ENCODE measurements around the gene CSRP3. TPM values are rescaled to one million over a fixed set of nuclear protein-coding genes. Genes with fewer than 3 reads are reported as not detected.
A peak's percentile ranks its signal among the peaks of the same experiment; 100 is the strongest.

The CSRP3 gene
- polyA plus RNA-seq, 6 donors from 2014 or later = not detected

DNA sequence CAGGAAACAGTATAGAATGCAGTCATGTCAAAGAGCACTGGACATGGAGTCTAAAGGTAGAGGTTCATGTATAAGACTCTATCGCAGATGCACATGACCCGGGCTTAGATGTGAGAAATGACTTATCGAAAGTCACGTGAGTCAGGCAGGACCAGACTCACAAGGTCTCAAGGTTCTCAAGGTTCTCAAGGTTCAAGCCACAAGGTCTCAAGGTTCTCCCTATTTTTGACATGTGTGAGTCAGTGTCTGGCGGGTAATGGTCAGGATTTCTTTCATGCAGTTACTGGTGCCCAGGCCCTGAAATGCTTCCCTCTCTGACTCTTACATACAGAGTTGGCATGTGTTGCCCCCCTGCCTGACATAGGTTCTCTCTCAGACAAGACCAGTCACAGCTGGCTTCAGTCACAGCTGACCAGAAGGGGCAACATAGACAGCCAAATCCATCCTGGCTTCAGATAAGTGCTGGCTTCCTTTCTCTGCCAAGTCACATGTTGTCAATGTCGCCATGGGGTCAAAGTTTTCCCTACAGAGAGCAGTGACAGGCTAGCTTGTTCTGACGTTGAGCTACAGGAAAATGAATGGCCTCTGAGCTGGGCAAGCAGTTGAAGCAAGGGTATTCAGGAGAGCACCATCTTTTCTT is 10.1 kb downstream of the CSRP3 start:
- Mint-ChIP-seq H3K27ac (no peak overlapping the region), H3K27me3 (no peaks in the 10 kb centered on the region), H3K4me3 (peak overlapping the region in 1 of 8 donors; percentile 64), H3K4me1 (no peaks in the 10 kb centered on the region), H3K9me3 (no peaks in the 10 kb centered on the region), H3K36me3 (no peaks in the 10 kb centered on the region)
- ATAC-seq (ENCODE audit: low read depth in 2 of 2) = no peak
- no peak for DNase-seq

DNA sequence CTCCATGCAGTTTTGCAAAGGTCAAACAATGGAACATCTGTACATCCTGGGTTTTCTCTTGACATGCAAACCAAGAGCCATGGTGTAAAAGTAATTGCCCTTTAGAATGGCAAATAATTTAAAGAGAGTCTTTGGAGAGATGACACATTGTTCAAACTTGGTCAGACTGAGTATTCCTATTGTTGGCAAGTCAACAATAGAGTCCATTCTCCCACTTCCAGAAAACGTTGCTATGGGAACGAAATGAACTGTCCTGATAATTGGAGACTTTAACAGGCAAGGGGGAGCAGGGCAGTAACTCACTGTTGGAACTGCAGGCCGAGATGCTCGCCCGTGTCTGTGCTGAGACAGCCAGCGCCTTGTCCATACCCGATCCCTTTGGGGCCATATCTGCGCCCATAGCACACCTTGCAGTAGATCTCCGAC is 13.9 kb downstream of the CSRP3 start:
- no peak for DNase-seq
- no peaks in the 10 kb centered on the region for H3K4me1 Mint-ChIP-seq
- H3K36me3 Mint-ChIP-seq = no peaks in the 10 kb centered on the region
- no peak overlapping the region for H3K27ac Mint-ChIP-seq
- no peak for ATAC-seq (ENCODE audit: low read depth in 2 of 2)
- no peaks in the 10 kb centered on the region for H3K27me3 Mint-ChIP-seq
- H3K9me3 Mint-ChIP-seq = no peaks in the 10 kb centered on the region
- no peak overlapping the region for H3K4me3 Mint-ChIP-seq

DNA sequence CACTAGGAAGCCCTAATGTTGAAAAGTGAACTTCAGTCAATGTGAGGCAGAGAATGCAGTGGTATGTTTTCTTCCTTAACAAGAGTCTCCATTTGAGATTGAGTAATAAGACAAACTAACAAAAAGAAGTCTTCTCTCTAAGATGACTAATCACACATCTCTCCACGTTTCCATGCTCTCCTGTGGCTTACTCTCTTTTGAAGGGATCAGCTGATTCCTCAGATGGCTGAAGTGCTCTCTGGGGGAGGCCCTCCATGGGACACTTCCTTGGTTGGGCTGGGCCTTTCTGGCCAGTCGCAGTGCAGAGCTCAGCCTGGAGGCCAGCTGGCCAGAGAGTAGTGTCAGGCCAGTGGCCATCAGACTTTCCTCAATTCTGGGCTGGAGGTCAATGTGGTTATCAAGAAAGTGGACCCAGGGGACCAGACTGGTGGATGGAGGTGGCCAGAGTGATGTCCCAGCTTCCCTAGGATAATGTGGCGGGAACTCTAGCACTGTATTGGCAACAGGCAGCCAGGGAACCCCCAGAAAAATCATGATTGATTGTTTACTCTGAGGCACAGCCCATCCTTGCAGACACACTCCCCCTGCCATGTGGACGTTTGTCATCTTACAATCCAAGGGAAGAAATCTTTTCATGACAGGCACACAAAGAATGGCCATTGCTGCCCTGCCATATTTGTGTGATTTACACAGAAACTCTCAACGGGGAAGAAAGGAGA is 14.5 kb downstream of the CSRP3 start:
- DNase-seq = no peak
- H3K36me3 Mint-ChIP-seq = no peaks in the 10 kb centered on the region
- peak overlapping the region in 1 of 8 donors; percentile 45 for H3K4me3 Mint-ChIP-seq
- H3K27me3 Mint-ChIP-seq = no peaks in the 10 kb centered on the region
- ATAC-seq (ENCODE audit: low read depth in 2 of 2) = no peak
- H3K9me3 Mint-ChIP-seq = no peaks in the 10 kb centered on the region
- no peak overlapping the region for H3K27ac Mint-ChIP-seq
- H3K4me1 Mint-ChIP-seq = no peaks in the 10 kb centered on the region

GRCh38 chr11:19185516-19186052 is 16.2 kb downstream of the CSRP3 start:
- no peaks in the 10 kb centered on the region for H3K27me3 Mint-ChIP-seq
- no peak for ATAC-seq (ENCODE audit: low read depth in 2 of 2)
- DNase-seq = no peak
- H3K4me1 Mint-ChIP-seq = no peaks in the 10 kb centered on the region
- H3K4me3 Mint-ChIP-seq = no peak overlapping the region
- H3K36me3 Mint-ChIP-seq = no peaks in the 10 kb centered on the region
- H3K27ac Mint-ChIP-seq = no peak overlapping the region
- no peaks in the 10 kb centered on the region for H3K9me3 Mint-ChIP-seq

- Mint-ChIP-seq H3K27ac (no peak overlapping the region), H3K4me1 (no peaks in the 10 kb centered on the region), H3K4me3 (no peak overlapping the region), H3K9me3 (no peaks in the 10 kb centered on the region), H3K27me3 (no peaks in the 10 kb centered on the region), H3K36me3 (no peaks in the 10 kb centered on the region)
- DNase-seq (no peak), ATAC-seq (ENCODE audit: low read depth in 2 of 2) (no peak)
These were observed 16.7 kb downstream of the CSRP3 start for GRCh38 chr11:19185036-19185435.

GRCh38 chr11:19183646-19184045 is 18.1 kb downstream of the CSRP3 start:
- no peak overlapping the region for H3K4me3 Mint-ChIP-seq
- ATAC-seq (ENCODE audit: low read depth in 2 of 2) (no peak), DNase-seq (no peak)
- peaks cover 0 to under 1% of the 10 kb centered on the region in 2 donors for H3K36me3 Mint-ChIP-seq
- H3K9me3 Mint-ChIP-seq = peaks cover 0 to 1% (median 0%) of the 10 kb centered on the region in 7 donors
- no peaks in the 10 kb centered on the region for H3K27me3 Mint-ChIP-seq
- H3K4me1 Mint-ChIP-seq = no peaks in the 10 kb centered on the region
- peak overlapping the region in 1 of 6 donors; percentile 71 for H3K27ac Mint-ChIP-seq

DNA sequence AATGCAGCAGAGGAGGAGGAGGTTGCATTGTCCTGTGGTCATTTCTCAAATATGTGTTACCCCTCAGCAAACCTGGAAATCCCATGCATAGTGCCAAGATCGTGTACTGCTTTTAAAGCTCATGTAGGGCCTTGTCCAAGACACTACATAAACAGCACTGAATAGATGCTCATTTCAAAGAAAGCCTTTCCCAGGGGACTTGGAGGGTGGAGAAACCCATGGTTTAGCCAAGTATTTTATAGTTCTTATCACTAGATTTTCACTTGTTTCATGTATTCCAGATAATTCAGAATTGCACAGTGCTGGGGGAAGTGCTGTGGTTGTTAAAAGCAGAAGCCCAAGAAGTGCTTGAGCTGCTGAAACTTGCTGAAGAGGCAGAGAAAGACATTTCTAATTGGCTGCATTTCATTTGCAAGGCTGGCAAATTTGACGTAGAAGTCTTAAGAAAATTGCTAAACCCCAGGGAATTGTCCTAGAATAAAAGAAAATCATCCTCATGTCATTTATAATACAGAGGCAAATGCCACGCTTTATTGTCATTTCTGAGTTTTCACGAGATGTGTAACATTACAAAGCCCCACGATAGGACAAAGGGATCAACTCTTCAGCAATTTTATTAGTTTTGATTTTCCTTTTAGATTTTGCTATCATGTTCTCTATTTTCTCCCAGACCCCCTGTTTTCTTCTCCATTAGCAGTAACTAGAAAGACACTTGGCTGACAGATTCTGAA is 20.1 kb downstream of the CSRP3 start:
- peak overlapping the region in 1 of 6 donors; percentile 25 for H3K27ac Mint-ChIP-seq
- DNase-seq (no peak), ATAC-seq (ENCODE audit: low read depth in 2 of 2) (no peak)
- H3K36me3 Mint-ChIP-seq = peaks cover 0 to 4% of the 10 kb centered on the region in 2 donors
- no peaks in the 10 kb centered on the region for H3K27me3 Mint-ChIP-seq
- no peak overlapping the region for H3K4me3 Mint-ChIP-seq
- no peaks in the 10 kb centered on the region for H3K4me1 Mint-ChIP-seq
- H3K9me3 Mint-ChIP-seq = peaks cover 0 to 5% (median 0%) of the 10 kb centered on the region in 7 donors

DNA sequence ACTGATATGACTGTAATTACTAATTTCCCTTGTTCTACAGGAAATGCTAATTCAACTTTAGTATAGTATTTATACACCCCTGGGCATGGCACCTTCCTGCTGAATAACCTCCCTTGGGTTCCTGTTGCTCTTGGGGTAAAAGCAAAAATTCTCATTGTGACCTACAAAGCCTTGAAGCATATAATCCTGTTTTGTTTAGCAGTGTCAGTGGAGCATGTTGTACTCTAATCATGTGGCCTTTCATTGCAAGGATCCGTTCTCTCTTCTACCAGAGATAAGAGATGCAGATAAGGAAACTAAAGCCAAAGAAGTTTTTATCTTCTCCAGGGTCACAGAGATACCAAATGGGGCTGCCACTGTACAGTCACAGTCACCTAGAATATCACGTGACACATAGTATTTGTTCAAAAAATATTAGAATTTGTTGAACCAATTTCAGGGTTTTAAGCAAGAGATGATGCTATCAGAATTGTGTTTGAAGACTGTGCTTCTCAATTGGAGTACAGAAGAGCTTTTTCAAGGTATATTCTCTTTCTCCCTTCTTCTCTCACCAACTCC is 25.1 kb downstream of the CSRP3 start:
- peaks cover 0 to 4% (median 0%) of the 10 kb centered on the region in 3 donors for H3K4me1 Mint-ChIP-seq
- peak overlapping the region in 2 of 6 donors; percentile 7 to 21 for H3K27ac Mint-ChIP-seq
- peaks cover 0 to 5% (median 0%) of the 10 kb centered on the region in 7 donors for H3K9me3 Mint-ChIP-seq
- H3K27me3 Mint-ChIP-seq = no peaks in the 10 kb centered on the region
- DNase-seq (no peak), ATAC-seq (ENCODE audit: low read depth in 2 of 2) (no peak)
- no peak overlapping the region for H3K4me3 Mint-ChIP-seq
- H3K36me3 Mint-ChIP-seq = peaks cover 24 to 28% of the 10 kb centered on the region in 2 donors

DNA sequence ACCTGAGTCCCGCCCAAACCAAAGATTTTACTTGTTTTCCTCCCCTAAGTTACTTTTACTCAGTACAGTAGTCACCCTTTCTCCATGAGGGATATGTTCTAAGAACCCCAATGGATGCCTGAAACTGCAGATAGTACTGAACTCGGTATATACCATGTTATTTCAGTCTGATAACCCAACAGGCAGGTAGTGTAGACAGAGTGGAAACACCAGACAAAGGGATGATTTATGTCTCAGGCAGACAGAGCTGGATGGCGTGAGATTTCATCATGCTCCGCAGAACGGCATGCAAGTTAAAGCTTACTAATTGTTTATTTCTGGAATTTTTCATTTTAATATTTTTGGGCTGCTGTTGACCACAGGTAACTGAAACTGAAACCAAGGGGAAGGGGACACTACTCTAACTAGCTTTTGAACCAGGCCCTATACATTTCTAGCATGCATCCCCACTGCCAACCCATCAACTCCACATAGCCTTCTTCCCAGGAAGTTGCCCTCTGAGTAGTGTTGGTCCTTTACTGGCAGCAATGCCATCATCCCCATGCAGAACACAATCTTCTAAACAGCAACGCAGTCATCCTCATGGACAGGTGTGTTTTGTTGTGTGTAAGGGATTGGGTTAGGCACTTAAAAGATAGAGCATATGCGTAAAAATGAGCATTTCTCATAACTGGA is 27.7 kb downstream of the CSRP3 start:
- Mint-ChIP-seq H3K4me1 (peaks cover 0 to 4% (median 0%) of the 10 kb centered on the region in 3 donors), H3K9me3 (peaks cover 0 to 5% (median 0%) of the 10 kb centered on the region in 7 donors), H3K4me3 (no peak overlapping the region), H3K27ac (peak overlapping the region in 1 of 6 donors; percentile 19), H3K27me3 (no peaks in the 10 kb centered on the region), H3K36me3 (peaks cover 28 to 36% of the 10 kb centered on the region in 2 donors)
- no peak for DNase-seq
- ATAC-seq (ENCODE audit: low read depth in 2 of 2) = no peak

DNA sequence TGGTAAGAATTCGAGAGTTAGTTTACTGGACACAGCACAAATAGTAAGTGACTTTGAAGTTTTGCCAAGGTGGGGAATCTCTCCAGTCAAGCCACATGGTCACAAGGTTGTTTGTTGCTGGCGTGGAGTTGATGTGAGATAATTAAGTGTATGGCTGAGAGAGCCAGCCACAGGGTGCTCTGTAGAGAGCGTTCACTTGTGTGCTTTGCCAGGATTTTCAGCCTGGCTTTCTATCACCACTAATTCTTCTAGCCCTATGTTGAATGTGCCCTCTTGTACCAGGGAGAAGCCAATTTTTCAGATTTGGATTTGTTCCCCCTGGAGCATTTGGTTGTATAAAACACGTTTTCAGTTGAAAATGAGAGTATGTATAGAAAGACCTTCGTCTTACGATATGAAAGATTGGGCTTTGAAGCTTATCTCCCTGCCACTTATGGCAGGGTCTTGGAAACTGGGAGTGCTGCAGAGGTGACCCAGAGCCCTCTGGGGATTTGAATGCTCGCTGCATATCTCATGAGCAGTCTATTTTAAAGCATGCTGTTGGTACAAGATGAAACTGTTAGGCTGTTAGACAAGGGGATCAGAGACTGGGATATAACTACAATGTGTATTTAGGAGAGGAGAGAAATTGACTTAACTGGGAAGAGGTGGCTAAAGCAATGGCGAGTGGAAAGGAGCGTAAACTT is 28.6 kb downstream of the CSRP3 start:
- no peak for ATAC-seq (ENCODE audit: low read depth in 2 of 2)
- peak overlapping the region in 1 of 6 donors; percentile 18 for H3K27ac Mint-ChIP-seq
- DNase-seq = no peak
- no peak overlapping the region for H3K4me3 Mint-ChIP-seq
- H3K27me3 Mint-ChIP-seq = no peaks in the 10 kb centered on the region
- peaks cover 0 to 4% (median 0%) of the 10 kb centered on the region in 3 donors for H3K4me1 Mint-ChIP-seq
- H3K9me3 Mint-ChIP-seq = no peaks in the 10 kb centered on the region
- H3K36me3 Mint-ChIP-seq = peaks cover 30 to 41% of the 10 kb centered on the region in 2 donors

GRCh38 chr11:19168090-19168489 is 33.7 kb downstream of the CSRP3 start:
- ATAC-seq (ENCODE audit: low read depth in 2 of 2) = no peak
- no peak overlapping the region for H3K4me3 Mint-ChIP-seq
- DNase-seq = no peak
- no peaks in the 10 kb centered on the region for H3K9me3 Mint-ChIP-seq
- H3K27me3 Mint-ChIP-seq = no peaks in the 10 kb centered on the region
- no peak overlapping the region for H3K27ac Mint-ChIP-seq
- H3K4me1 Mint-ChIP-seq = no peaks in the 10 kb centered on the region
- H3K36me3 Mint-ChIP-seq = peaks cover 49 to 65% of the 10 kb centered on the region in 2 donors

- Mint-ChIP-seq H3K36me3 (peaks cover 45 to 61% of the 10 kb centered on the region in 2 donors), H3K9me3 (no peaks in the 10 kb centered on the region), H3K4me1 (peaks cover 0 to 3% (median 0%) of the 10 kb centered on the region in 3 donors), H3K27me3 (no peaks in the 10 kb centered on the region), H3K27ac (no peak overlapping the region), H3K4me3 (no peak overlapping the region)
- DNase-seq (no peak), ATAC-seq (ENCODE audit: low read depth in 2 of 2) (no peak)
These were observed 36.9 kb downstream of the CSRP3 start for GRCh38 chr11:19164881-19165280.
